ENCODE results near the gene FGF13. TPM values are rescaled to one million over a fixed set of nuclear protein-coding genes. Genes with fewer than 3 reads are reported as not detected.

FGF13 gene
- total RNA-seq, 1 donor from 2014 or later, result 27.4 TPM

DNA sequence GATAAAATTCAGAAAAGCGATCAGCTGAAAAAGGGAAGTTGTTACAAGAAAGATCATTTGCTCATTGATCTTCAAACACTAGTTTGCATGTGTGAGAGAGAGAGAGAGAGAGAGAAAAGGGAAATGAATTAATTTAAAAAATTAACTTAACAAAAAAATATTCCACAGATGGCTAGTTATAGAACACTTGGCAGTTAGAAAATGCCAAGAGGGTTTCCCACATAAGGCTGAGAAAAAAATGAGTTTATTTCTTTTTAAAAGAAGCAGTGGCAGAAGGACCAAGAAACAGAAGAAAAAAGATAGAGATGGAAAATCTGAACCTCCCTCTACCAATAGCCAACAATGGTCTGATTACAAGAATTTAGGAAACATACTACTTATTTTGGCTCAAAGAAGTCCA lies 47.1 kb downstream of the FGF13 start:
- no peak for DNase-seq (ENCODE audit: extremely low read depth, low read depth, low spot score)

DNA sequence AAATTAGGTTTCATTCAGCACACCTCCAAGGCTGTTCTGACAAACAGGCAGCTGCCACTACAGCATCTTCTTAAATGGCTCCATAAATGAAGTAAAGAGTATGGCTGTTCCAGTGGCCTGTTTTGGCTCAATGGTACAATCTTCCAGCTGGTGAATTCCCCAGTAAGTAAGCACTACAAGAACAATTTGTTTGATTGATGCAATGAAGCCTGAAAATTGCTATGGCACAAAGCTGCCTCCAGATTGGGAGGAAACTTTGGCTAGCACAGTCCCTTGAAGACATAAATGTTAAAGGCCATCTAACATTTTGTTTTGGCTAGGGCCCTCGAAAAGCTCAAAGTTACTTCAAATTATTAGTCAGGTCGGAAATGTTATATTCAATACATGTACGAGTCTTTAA lies 47.5 kb downstream of the FGF13 start:
- no peak for DNase-seq (ENCODE audit: extremely low read depth, low read depth, low spot score)

DNA sequence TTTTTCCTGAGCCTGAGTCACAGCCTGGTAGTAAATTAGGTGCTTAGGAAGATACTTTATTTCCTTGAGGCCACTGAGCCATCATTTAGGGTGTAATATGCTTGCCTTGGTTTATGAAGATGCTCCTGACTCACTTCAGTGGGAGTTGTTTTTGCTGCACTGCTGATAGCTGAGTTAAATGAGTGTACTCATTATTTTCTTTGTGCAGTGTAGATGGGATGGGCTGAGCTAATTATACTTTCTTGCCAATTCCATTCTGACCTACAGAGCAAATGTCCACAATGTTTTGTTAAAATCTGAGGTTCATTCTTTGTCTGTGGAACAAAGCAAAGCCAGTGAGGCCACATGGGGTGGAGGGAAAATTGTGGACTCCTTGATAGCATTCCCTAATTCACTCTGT lies 60.0 kb downstream of the FGF13 start:
- DNase-seq (ENCODE audit: extremely low read depth, low read depth, low spot score), result no peak

DNA sequence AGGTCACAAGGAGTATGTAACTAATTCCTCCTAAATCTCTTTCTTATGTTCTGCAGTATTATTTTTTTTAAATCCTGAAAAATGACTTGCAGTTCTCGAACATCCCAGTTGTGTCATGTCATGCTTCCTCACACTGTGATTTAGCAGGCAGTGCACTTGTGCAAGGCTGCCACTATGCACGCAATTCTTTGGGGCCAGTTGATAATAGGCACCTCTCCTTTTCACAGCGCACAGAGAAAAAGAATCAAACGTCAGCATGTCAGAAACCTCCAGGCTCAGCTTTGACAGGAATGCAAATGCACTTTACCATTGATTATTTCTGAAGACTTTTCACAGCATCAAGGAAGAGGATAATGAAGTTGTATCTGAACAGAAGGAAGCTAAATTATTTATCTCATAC lies 62.9 kb downstream of the FGF13 start:
- DNase-seq (ENCODE audit: extremely low read depth, low read depth, low spot score), result no peak

DNA sequence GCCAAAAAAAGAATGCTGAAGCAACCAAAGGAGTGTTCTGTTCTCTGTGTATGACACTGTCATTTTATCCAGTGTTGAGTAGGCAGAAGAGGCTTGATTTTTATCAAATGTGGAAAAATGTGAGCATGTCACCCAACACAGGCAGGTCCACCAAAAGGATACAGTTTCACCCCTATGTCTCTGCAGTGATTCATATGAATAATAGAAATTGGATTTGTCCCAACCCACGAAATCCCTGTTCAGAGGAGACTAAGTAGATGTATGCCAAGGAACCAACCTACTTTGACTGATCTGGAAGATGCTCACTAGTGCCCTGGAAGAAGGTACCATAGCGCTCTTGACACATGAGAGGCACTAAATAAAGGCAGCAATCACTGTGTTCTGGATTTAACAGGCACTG lies 72.5 kb downstream of the FGF13 start:
- no peak for DNase-seq (ENCODE audit: extremely low read depth, low read depth, low spot score)

Measured in glomerular endothelial cell (primary cell).